Measurements from ENCODE around the gene ABHD14A. TPM values are rescaled to one million over a fixed set of nuclear protein-coding genes. Genes with fewer than 3 reads are reported as not detected.

ABHD14A gene
- total and polyA plus RNA-seq, 8 donors, result 5.9 to 36.3 (median 9.7) TPM

GRCh38 chr3:51961602-51962569 is 13.0 kb upstream of the ABHD14A start:
- Histone ChIP-seq H3K27me3 (no peaks in the 10 kb centered on the region), H3K4me1 (peaks cover 0 to 4% (median 2%) of the 10 kb centered on the region in 3 donors), H3K9me3 (no peaks in the 10 kb centered on the region), H3K27ac (no peak overlapping the region), H3K4me3 (no peak overlapping the region), H3K36me3 (no peaks in the 10 kb centered on the region)
- ATAC-seq (peak; percentile 25 to 80 (median 62)), DNase-seq (peak in 2 of 6 donors; percentile 28 to 33), FAIRE-seq (no peak)
- TF ChIP-seq, protein P1, sequence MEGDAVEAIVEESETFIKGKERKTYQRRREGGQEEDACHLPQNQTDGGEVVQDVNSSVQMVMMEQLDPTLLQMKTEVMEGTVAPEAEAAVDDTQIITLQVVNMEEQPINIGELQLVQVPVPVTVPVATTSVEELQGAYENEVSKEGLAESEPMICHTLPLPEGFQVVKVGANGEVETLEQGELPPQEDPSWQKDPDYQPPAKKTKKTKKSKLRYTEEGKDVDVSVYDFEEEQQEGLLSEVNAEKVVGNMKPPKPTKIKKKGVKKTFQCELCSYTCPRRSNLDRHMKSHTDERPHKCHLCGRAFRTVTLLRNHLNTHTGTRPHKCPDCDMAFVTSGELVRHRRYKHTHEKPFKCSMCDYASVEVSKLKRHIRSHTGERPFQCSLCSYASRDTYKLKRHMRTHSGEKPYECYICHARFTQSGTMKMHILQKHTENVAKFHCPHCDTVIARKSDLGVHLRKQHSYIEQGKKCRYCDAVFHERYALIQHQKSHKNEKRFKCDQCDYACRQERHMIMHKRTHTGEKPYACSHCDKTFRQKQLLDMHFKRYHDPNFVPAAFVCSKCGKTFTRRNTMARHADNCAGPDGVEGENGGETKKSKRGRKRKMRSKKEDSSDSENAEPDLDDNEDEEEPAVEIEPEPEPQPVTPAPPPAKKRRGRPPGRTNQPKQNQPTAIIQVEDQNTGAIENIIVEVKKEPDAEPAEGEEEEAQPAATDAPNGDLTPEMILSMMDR (IDR thresholded peaks at IDR 0.05), result no peak
- intact Hi-C loops (cut with DNase I), result no loop called here
- WGBS, 2 donors, result 48 to 50% methylated on average over 9 of the region's 9 CpGs

DNA sequence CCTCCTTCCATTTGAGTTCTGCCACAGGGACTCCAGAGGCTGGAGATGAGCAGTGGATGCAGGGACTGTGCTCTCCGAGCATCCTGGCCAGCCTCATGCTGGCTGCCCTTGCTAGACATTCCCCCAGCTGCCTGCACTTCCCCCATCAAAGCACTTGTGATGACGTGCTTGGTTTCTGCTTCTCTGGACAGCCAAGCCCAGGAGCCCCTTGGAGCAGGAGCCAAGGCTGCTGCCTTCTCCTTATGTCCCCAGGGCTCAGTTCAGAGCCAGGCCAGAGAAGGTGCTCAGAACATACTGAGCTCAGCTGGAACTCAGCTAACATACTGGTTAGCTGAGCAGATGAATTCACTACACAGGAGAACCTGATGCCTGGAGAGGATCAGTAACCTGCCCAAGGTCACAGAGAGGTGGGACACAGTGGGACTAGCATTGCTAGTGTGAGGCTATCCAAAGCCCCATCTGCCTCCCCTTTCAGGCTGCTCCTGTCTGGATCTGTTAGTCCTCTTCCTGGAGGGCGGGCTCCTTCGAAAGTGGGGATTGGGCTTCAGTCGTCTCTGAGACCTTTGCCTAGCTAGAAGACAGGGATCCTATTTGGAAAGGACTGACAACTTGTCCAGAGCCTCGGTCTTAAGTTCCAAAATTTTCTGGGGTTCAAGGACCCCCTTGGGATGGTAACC is 11.9 kb upstream of the ABHD14A start:
- TF ChIP-seq, protein P1 (IDR thresholded peaks at IDR 0.05), result no peak
- Histone ChIP-seq H3K36me3 (no peaks in the 10 kb centered on the region), H3K4me3 (no peak overlapping the region), H3K27ac (no peak overlapping the region), H3K4me1 (peaks cover 0 to 4% (median 2%) of the 10 kb centered on the region in 3 donors), H3K9me3 (no peaks in the 10 kb centered on the region), H3K27me3 (no peaks in the 10 kb centered on the region)
- DNase-seq (peak in 1 of 6 donors; percentile 31), FAIRE-seq (no peak), ATAC-seq (no peak)
- WGBS, 2 donors, result 83 to 92% methylated on average over 6 of the region's 6 CpGs
- intact Hi-C loops (cut with DNase I), result no loop called here

DNA sequence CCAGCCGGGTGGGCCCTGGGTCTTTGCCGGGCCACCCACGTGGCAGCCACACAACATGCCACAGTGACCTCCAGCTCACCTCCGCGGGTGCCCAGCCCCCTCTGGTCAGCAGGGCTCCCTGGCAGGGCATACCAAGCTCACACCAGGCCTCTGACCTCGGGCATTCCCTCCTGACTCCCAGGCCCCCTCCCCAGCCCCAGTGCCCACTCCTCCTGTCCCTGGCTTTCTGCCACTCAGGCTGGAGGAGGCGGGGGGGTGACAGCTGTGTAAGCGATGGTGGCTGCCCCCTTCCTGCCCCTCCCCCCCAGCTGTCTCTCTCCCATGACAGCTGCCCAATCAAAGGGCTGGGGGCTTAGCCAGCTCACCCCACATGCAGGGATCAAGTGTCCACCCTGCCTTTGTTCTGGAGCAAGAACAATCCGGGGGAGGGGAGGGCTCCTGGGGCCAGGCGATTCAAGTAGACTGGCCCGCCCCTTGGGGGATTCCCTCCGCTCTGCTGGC is 10.9 kb upstream of the ABHD14A start:
- Histone ChIP-seq H3K4me1 (peaks cover 0 to 8% (median 6%) of the 10 kb centered on the region in 3 donors), H3K9me3 (no peaks in the 10 kb centered on the region), H3K27ac (no peak overlapping the region), H3K36me3 (no peaks in the 10 kb centered on the region), H3K4me3 (no peak overlapping the region), H3K27me3 (no peaks in the 10 kb centered on the region)
- no peak for FAIRE-seq
- intact Hi-C loops (cut with DNase I), result no loop called here
- 82% methylated on average over 12 of the region's 12 CpGs for WGBS, 2 donors
- TF ChIP-seq, protein P1 (IDR thresholded peaks at IDR 0.05), result no peak
- no peak for ATAC-seq
- DNase-seq, result peak in 2 of 6 donors; percentile 39 to 67

GRCh38 chr3:51964521-51964920 is 10.3 kb upstream of the ABHD14A start:
- TF ChIP-seq, protein P1 (IDR thresholded peaks at IDR 0.05), result no peak
- 88 to 89% methylated on average over 4 of the region's 4 CpGs for WGBS, 2 donors
- Histone ChIP-seq H3K4me3 (no peak overlapping the region), H3K4me1 (peaks cover 0 to 8% (median 6%) of the 10 kb centered on the region in 3 donors), H3K27ac (no peak overlapping the region), H3K9me3 (no peaks in the 10 kb centered on the region), H3K36me3 (no peaks in the 10 kb centered on the region), H3K27me3 (no peaks in the 10 kb centered on the region)
- ATAC-seq, result no peak
- peak in 1 of 6 donors; percentile 59 for DNase-seq
- FAIRE-seq, result no peak
- intact Hi-C loops (cut with DNase I), result no loop called here

All from pancreas (tissue), 10 donors.